ENCODE results near the gene USH2A.

DNA sequence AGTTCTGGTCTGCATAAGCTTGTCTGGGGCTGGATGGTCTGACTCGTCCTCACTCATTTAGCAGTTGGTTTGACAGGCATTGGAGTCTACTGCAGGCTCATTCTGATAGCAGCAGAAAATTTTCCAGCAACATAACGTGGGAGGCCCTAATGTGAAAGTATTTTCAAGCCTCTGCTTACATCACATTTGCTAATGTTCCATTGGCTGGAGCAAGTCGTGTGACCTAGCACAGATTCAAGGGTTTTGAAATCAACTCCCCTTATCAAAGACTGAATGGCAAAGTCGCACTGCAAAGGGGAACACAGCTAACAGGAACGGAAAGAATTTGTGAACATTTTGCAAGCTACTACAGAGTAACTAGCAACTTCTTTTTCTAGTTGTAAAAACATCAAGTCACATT lies 2.3 kb upstream of the USH2A start:
- TF ChIP-seq POLR2A (IDR thresholded peaks at IDR 0.05), result no peak
- TF ChIP-seq POLR2AphosphoS5 (IDR thresholded peaks at IDR 0.05), result no peak
- TF ChIP-seq CTCF (IDR thresholded peaks at IDR 0.05), result no peak

All from prostate gland (tissue), 2 donors.